ENCODE results near the gene BNIP3. TPM values are rescaled to one million over a fixed set of nuclear protein-coding genes. Genes with fewer than 3 reads are reported as not detected.

The BNIP3 gene
- total RNA-seq, 1 experiment from 2014 or later, result 37.5 TPM

DNA sequence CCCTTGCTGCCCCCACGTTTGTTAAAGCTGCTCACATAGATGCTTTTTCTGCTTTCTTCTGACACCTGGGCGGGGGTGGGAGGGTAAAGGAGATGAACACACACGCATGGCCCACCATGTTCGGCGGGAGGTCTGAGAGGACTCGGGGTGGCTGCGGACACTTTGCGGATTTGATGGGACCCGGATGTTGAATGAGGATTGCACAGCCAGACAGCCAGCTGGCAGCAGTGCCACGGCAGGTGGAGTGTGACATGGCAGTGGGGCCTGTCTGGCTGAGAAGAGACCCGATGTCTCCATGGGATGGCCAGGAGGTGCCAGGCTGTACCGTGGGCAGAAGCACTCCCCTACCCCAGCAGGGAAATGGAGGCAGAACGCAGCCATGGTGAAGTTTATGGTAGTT is 49.7 kb downstream of the BNIP3 start:
- H3K27me3 ChIP-seq (ENCODE audit: insufficient read depth, low read length), result no peaks in the 10 kb centered on the region
- no TSS peak for BruUV-seq (replicated peaks)
- H3K4me2 ChIP-seq (ENCODE audit: low read length), result no peak overlapping the region
- no peak for DNase-seq (ENCODE audit: low read depth, low spot score)
- POLR2A ChIA-PET, result no interaction called here
- no peak overlapping the region for H2AFZ ChIP-seq (ENCODE audit: low read depth, low read length, poor library complexity, severe bottlenecking)
- H3K4me3 ChIP-seq (replicated peaks in 1 of 2; ENCODE audit: low read depth in 1 of 2, low read length in 2 of 2), result no peak overlapping the region
- no peaks in the 10 kb centered on the region for H3K9me3 ChIP-seq (ENCODE audit: control insufficient read depth in 1 of 2, insufficient read depth in 1 of 2, low read depth in 1 of 2, low read length in 2 of 2)
- H3K27ac ChIP-seq (ENCODE audit: low read depth, low read length), result no peak overlapping the region
- RAD21 ChIA-PET (ENCODE audit: low non-redundant PET in 1 of 2, low total read pairs in 2 of 2, uncharacterized antibody in 2 of 2, unreplicated experiment in 2 of 2), result no interaction called here
- ATAC-seq, result no peak
- no peaks in the 10 kb centered on the region for H3K4me1 ChIP-seq (ENCODE audit: control insufficient read depth in 1 of 2, insufficient read depth in 2 of 2, low read length in 2 of 2)
- H3K9ac ChIP-seq (ENCODE audit: low read length), result no peak overlapping the region
- peaks cover 82% of the 10 kb centered on the region for H3K79me2 ChIP-seq (ENCODE audit: insufficient read depth, low read length)
- CTCF ChIA-PET, result no interaction called here
- H3K36me3 ChIP-seq (ENCODE audit: control insufficient read depth in 1 of 2, insufficient read depth in 2 of 2, low read length in 2 of 2), result no peaks in the 10 kb centered on the region; a peak in 1 of 4 replicates
- intact Hi-C loops (cut with micrococcal nuclease), result no loop called here
- no peaks in the 10 kb centered on the region for H4K20me1 ChIP-seq (ENCODE audit: insufficient read depth)
- H3K9me2 ChIP-seq (ENCODE audit: insufficient read depth), result no peaks in the 10 kb centered on the region
- no peak for TF ChIP-seq ZFX (IDR thresholded peaks at IDR 0.05)
- TF ChIP-seq, protein P1, sequence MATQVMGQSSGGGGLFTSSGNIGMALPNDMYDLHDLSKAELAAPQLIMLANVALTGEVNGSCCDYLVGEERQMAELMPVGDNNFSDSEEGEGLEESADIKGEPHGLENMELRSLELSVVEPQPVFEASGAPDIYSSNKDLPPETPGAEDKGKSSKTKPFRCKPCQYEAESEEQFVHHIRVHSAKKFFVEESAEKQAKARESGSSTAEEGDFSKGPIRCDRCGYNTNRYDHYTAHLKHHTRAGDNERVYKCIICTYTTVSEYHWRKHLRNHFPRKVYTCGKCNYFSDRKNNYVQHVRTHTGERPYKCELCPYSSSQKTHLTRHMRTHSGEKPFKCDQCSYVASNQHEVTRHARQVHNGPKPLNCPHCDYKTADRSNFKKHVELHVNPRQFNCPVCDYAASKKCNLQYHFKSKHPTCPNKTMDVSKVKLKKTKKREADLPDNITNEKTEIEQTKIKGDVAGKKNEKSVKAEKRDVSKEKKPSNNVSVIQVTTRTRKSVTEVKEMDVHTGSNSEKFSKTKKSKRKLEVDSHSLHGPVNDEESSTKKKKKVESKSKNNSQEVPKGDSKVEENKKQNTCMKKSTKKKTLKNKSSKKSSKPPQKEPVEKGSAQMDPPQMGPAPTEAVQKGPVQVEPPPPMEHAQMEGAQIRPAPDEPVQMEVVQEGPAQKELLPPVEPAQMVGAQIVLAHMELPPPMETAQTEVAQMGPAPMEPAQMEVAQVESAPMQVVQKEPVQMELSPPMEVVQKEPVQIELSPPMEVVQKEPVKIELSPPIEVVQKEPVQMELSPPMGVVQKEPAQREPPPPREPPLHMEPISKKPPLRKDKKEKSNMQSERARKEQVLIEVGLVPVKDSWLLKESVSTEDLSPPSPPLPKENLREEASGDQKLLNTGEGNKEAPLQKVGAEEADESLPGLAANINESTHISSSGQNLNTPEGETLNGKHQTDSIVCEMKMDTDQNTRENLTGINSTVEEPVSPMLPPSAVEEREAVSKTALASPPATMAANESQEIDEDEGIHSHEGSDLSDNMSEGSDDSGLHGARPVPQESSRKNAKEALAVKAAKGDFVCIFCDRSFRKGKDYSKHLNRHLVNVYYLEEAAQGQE (IDR thresholded peaks at IDR 0.05; ENCODE audit: low read depth), result no peak
- no peak for TF ChIP-seq FOSL1 (IDR thresholded peaks at IDR 0.05; ENCODE audit: low read depth)

DNA sequence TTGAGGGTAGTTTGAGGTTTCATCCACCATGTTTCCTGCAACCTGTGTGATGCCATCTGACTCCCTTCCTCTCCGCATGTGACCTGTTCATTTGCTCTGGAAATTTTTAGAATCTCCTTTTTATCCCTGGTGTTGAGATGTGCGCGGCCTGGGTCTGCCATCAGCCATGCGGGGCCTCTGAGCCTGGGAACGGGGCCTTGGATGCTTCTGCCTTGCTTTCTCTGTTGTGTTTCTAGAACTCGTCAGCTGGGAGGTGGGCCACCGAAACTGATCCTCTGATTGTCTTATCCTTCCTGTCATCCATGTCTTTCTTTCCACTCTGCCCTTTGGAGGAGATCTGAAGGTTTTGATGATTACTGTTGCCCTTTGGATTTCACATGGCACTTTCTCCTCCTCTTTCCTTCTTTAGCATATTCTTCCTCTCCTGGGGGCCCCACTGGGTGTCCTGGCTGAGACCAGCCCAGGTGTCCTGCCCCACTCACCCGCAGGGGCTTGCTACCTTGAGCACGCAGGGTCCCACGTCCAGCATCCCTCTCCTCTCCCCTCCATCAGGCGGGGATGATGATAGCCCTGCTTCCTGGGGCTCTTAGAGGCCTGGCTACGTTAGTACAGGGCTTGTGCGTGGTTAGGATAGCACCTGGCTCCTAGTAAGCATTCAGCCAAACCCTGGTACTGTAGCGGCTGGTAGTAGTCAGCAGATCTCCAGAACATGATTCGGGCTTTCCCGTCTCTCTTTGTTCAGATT is 51.0 kb downstream of the BNIP3 start:
- POLR2A ChIA-PET, result no interaction called here
- ATAC-seq, result no peak
- TF ChIP-seq RAD21 (IDR thresholded peaks at IDR 0.05; ENCODE audit: low read depth) (no peak), ZFX (IDR thresholded peaks at IDR 0.05) (no peak), SRF (IDR thresholded peaks at IDR 0.05; ENCODE audit: low read depth) (no peak), JUND (IDR thresholded peaks at IDR 0.05) (no peak), POLR2AphosphoS5 (IDR thresholded peaks at IDR 0.05; ENCODE audit: low read depth, low read length) (no peak), TCF7L2 (IDR thresholded peaks at IDR 0.05; ENCODE audit: borderline replicate concordance, extremely low read depth, insufficient read depth, insufficient read length) (no peak), ELF1 (IDR thresholded peaks at IDR 0.05; ENCODE audit: borderline replicate concordance, low read depth) (no peak), ZNF274 (IDR thresholded peaks at IDR 0.05; ENCODE audit: low read depth, low read length) (no peak), EZH2 (IDR thresholded peaks at IDR 0.05) (no peak), CBX3 (IDR thresholded peaks at IDR 0.05; ENCODE audit: low read depth) (no peak), POLR2A (IDR thresholded peaks at IDR 0.05; ENCODE audit: borderline replicate concordance, extremely low read depth, insufficient read depth, insufficient read length) (no peak), SIN3A (IDR thresholded peaks at IDR 0.05; ENCODE audit: low read depth) (no peak), FOSL1 (IDR thresholded peaks at IDR 0.05; ENCODE audit: low read depth) (no peak)
- TF ChIP-seq, protein P2, sequence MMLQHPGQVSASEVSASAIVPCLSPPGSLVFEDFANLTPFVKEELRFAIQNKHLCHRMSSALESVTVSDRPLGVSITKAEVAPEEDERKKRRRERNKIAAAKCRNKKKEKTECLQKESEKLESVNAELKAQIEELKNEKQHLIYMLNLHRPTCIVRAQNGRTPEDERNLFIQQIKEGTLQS (IDR thresholded peaks at IDR 0.05), result no peak
- TF ChIP-seq, protein P3, sequence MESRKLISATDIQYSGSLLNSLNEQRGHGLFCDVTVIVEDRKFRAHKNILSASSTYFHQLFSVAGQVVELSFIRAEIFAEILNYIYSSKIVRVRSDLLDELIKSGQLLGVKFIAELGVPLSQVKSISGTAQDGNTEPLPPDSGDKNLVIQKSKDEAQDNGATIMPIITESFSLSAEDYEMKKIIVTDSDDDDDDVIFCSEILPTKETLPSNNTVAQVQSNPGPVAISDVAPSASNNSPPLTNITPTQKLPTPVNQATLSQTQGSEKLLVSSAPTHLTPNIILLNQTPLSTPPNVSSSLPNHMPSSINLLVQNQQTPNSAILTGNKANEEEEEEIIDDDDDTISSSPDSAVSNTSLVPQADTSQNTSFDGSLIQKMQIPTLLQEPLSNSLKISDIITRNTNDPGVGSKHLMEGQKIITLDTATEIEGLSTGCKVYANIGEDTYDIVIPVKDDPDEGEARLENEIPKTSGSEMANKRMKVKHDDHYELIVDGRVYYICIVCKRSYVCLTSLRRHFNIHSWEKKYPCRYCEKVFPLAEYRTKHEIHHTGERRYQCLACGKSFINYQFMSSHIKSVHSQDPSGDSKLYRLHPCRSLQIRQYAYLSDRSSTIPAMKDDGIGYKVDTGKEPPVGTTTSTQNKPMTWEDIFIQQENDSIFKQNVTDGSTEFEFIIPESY (IDR thresholded peaks at IDR 0.05; ENCODE audit: extremely low read depth, insufficient replicate concordance, low read length), result no peak

More for the DNA sequence above, 51.0 kb downstream of the BNIP3 start:
- Histone ChIP-seq H3K79me2 (ENCODE audit: insufficient read depth, low read length) (peaks cover 88% of the 10 kb centered on the region), H4K20me1 (ENCODE audit: insufficient read depth) (no peaks in the 10 kb centered on the region), H2AFZ (ENCODE audit: low read depth, low read length, poor library complexity, severe bottlenecking) (no peak overlapping the region), H3K9me2 (ENCODE audit: insufficient read depth) (no peaks in the 10 kb centered on the region), H3K4me2 (ENCODE audit: low read length) (no peak overlapping the region), H3K27ac (ENCODE audit: low read depth, low read length) (no peak overlapping the region), H3K36me3 (ENCODE audit: control insufficient read depth in 1 of 2, insufficient read depth in 2 of 2, low read length in 2 of 2) (no peaks in the 10 kb centered on the region), H3K4me1 (ENCODE audit: control insufficient read depth in 1 of 2, insufficient read depth in 2 of 2, low read length in 2 of 2) (no peaks in the 10 kb centered on the region), H3K9ac (ENCODE audit: low read length) (no peak overlapping the region), H3K27me3 (ENCODE audit: insufficient read depth, low read length) (no peaks in the 10 kb centered on the region), H3K4me3 (replicated peaks in 1 of 2; ENCODE audit: low read depth in 1 of 2, low read length in 2 of 2) (no peak overlapping the region), H3K9me3 (ENCODE audit: control insufficient read depth in 1 of 2, insufficient read depth in 1 of 2, low read depth in 1 of 2, low read length in 2 of 2) (no peaks in the 10 kb centered on the region)
- DNase-seq (ENCODE audit: low read depth, low spot score), result no peak
- intact Hi-C loops (cut with micrococcal nuclease), result no loop called here
- ChIA-PET RAD21 (ENCODE audit: low non-redundant PET in 1 of 2, low total read pairs in 2 of 2, uncharacterized antibody in 2 of 2, unreplicated experiment in 2 of 2) (no interaction called here), CTCF (no interaction called here)
- BruUV-seq (replicated peaks), result no TSS peak

Data from HCT116 (cell line).